SK-N-MC (cell line): ENCODE data around the gene NFAT5.

Experiments
- EZH2 ChIP-seq: fragments of 200-600 bp; sonication (generic); IDR thresholded peaks from one replicate; pipeline ENCODE4 v1.6.1; 2017; ENCODE audit warnings: antibody characterized with exemption
- POLR2AphosphoS5 ChIP-seq: IDR thresholded peaks from 2 replicates; pipeline ENCODE4 v1.6.1; 2012; ENCODE audit warnings: mild to moderate bottlenecking, low read depth, low read length, borderline replicate concordance

- TF ChIP-seq EZH2 (no peak), POLR2AphosphoS5 (no peak)
Measured at GRCh38 chr16:69538808-69539207, 27.0 kb upstream of the NFAT5 start.
